ENCODE measurements around the gene C12orf57.

DNA sequence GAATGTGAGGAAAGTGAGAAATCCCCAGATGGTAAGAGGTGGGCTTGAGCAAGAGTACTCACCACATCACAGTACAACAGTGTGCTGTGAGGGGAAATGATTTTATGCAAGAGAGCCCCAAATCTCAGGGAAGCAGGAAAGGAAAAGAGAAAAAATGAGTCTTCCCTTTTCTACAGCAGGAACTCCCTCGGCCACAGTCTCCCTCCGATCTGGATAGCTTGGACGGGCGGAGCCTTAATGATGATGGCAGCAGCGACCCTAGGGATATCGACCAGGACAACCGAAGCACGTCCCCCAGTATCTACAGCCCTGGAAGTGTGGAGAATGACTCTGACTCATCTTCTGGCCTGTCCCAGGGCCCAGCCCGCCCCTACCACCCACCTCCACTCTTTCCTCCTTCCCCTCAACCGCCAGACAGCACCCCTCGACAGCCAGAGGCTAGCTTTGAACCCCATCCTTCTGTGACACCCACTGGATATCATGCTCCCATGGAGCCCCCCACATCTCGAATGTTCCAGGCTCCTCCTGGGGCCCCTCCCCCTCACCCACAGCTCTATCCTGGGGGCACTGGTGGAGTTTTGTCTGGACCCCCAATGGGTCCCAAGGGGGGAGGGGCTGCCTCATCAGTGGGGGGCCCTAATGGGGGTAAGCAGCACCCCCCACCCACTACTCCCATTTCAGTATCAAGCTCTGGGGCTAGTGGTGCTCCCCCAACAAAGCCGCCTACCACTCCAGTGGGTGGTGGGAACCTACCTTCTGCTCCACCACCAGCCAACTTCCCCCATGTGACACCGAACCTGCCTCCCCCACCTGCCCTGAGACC is 8.2 kb upstream of the C12orf57 start:
- TF ChIP-seq, protein P1, sequence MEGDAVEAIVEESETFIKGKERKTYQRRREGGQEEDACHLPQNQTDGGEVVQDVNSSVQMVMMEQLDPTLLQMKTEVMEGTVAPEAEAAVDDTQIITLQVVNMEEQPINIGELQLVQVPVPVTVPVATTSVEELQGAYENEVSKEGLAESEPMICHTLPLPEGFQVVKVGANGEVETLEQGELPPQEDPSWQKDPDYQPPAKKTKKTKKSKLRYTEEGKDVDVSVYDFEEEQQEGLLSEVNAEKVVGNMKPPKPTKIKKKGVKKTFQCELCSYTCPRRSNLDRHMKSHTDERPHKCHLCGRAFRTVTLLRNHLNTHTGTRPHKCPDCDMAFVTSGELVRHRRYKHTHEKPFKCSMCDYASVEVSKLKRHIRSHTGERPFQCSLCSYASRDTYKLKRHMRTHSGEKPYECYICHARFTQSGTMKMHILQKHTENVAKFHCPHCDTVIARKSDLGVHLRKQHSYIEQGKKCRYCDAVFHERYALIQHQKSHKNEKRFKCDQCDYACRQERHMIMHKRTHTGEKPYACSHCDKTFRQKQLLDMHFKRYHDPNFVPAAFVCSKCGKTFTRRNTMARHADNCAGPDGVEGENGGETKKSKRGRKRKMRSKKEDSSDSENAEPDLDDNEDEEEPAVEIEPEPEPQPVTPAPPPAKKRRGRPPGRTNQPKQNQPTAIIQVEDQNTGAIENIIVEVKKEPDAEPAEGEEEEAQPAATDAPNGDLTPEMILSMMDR (IDR thresholded peaks at IDR 0.05; ENCODE audit: insufficient read depth, low read length) = no peak
- TF ChIP-seq GABPA (IDR thresholded peaks at IDR 0.05; ENCODE audit: low read depth) (no peak), POLR2AphosphoS5 (IDR thresholded peaks at IDR 0.05; ENCODE audit: low read depth) (no peak)
- TF ChIP-seq, protein P2, sequence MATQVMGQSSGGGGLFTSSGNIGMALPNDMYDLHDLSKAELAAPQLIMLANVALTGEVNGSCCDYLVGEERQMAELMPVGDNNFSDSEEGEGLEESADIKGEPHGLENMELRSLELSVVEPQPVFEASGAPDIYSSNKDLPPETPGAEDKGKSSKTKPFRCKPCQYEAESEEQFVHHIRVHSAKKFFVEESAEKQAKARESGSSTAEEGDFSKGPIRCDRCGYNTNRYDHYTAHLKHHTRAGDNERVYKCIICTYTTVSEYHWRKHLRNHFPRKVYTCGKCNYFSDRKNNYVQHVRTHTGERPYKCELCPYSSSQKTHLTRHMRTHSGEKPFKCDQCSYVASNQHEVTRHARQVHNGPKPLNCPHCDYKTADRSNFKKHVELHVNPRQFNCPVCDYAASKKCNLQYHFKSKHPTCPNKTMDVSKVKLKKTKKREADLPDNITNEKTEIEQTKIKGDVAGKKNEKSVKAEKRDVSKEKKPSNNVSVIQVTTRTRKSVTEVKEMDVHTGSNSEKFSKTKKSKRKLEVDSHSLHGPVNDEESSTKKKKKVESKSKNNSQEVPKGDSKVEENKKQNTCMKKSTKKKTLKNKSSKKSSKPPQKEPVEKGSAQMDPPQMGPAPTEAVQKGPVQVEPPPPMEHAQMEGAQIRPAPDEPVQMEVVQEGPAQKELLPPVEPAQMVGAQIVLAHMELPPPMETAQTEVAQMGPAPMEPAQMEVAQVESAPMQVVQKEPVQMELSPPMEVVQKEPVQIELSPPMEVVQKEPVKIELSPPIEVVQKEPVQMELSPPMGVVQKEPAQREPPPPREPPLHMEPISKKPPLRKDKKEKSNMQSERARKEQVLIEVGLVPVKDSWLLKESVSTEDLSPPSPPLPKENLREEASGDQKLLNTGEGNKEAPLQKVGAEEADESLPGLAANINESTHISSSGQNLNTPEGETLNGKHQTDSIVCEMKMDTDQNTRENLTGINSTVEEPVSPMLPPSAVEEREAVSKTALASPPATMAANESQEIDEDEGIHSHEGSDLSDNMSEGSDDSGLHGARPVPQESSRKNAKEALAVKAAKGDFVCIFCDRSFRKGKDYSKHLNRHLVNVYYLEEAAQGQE (IDR thresholded peaks at IDR 0.05; ENCODE audit: insufficient replicate concordance, low read depth) = no peak
